GF-D8 (cell line): ENCODE measurements around the gene TMEM88.
"Not testable (repeated sequence)": the region's sequence is repeated elsewhere in the genome, so short reads cannot be mapped to it uniquely, and the experiment has no call there.

ENCODE experiments used
- DNase-seq: peaks from one replicate; lab custom pipeline; 2025; lab: John Stamatoyannopoulos, UW

The TMEM88 gene

GRCh38 chr17:7856011-7856810, 1.3 kb downstream of the TMEM88 start:
- peak; percentile 75 for DNase-seq

- peak; percentile 87 for DNase-seq
Observed at GRCh38 chr17:7856811-7857712, 2.2 kb downstream of the TMEM88 start, which contains the start of gene NAA38. NAA38 (minus strand) TSS chr17:7857559; CDS start chr17:7857463, 96 bp downstream.

DNA sequence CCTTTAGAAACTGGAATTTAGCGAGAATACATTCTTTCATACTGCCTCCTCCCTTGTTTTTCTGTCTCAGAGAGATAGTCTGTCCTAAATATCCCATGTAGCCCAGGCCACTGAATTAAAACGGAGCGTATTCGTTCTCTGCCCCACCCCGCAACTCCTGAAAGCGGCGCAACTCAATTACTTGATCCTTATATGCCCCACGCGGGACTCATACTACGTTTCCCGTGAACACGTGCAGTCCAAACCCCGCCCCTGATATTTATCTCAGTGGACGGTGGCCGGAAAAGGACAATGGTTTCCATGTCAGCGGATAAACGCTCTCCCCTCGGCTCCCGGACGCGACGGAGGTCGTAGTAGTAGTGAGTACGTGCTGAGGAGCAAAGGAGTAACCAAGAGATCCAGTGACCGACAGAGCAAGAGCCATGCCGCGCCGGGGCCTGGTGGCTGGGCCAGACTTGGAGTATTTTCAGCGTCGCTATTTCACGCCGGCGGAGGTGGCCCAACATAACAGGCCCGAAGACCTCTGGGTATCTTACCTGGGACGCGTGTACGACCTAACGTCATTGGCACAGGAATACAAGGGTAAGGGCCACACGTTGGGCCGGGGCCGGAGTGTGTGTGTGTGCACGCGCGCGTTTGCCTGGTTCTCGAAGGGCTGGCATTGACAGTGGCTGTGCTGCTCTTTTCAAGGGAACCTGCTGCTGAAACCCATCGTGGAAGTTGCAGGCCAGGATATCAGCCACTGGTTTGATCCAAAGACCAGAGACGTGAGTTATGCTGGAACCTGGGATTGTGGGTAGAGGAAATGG, 3.1 kb downstream of the TMEM88 start, which contains the start of gene CYB5D1:
TSS of gene CYB5D1 (plus strand) at position 291 of the 809 bp plus-strand sequence. CDS start at position 423, 132 bp downstream.
- peak; percentile 61 for DNase-seq

DNA sequence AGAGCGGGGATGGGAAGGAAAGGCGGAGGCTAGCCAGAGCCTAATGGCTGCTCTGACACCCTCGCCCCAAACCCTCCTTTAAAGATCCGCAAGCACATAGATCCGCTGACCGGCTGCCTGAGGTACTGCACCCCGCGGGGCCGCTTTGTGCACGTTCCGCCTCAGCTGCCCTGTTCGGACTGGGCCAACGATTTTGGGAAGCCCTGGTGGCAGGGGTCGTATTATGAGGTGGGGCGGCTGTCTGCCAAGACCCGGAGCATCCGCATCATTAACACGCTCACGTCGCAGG, 3.6 kb downstream of the TMEM88 start:
- no peak for DNase-seq

DNA sequence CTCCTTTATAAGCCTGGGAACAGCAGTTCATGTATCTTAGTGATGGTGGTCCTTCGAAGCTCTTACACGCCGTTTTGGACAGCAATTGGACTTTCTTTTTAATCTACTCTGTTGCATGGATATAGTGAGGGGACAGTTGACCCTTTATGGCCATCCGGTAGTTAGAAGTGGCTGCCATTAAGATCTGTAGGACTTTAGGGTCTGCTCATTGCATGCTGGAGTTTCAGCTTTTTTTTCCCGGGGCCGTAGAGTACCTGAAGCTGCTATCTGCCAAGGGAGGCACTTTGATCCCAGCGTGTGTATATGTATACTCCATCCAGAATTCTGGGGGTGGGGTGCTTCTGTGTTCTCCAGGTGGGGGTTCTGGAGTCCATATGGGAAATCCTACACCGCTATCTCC, 4.2 kb downstream of the TMEM88 start:
- DNase-seq, result no peak

- DNase-seq, result no peak
Observed at GRCh38 chr17:7862692-7863437, 8.0 kb downstream of the TMEM88 start.

- not testable (repeated sequence) for DNase-seq
Observed at GRCh38 chr17:7864384-7864783, 9.5 kb downstream of the TMEM88 start.

DNA sequence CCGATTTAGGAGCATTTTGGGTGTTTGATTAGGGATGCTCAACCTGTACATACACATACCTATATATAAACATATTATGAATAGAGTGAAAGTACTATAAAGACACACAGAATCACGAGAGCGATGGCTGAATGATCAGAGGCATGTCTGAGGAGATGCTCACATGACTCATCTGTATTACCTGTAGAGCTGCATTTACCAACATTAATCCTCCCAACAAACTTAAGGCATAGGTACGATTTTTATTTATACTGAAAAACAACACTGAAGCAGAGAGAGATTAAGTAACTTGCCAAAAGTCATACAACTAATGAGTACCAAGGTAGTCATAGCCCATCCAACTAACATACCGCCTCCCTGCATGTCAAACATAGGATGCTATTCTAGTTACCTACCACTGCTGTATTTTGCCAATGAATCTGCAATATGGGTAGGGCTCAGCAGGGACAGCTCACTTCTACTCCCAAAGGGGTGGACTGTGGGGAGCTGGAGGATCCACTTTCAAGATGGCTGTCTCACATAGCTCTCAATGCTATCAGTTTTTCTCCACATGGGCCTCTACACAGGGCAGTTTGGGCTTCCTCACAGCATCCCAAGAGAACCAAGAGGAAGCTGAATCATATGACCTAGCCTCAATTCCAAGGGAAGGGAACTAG, 10.3 kb downstream of the TMEM88 start:
- DNase-seq, result no peak

DNA sequence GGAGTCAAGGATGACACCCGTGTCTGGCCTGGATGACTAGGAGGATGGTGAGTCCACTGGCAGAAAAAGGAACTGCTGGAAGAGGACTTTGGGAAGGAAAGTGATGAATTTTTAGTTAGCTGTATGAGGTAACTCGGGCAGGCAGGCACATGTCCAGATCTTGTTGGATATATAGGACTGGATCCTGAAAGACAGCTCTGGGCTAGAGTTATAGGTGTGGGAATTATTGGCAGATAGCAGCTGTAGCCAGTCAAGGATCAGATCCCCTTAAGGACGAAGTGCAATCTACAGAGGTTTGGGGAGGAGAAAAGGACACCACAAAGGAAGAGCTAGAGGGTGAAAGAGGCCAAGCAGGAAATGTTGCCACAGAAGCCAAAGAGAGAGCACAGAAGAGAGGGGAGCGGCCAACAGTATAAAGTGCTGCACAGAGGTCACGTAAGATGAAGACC, 13.0 kb downstream of the TMEM88 start:
- peak; percentile 62 for DNase-seq

DNA sequence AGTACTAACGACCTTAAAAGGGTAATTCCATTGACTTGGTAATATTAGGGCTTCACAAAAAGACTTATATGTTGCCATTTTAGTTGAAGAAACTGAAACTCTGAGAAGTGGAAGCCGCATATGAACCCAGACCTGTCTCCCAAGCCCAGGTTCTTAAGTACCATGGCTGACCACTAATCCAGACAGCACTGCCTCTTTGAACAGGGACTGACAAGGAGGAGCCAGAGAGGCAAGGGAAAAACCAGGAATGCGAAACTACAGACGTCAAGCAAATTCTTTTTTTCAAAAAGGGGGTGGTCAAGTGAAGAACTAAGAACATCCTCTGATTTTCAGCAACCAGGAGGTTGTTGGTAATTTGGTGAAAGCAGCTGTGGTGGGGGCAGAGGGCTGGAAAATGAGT, 18.2 kb downstream of the TMEM88 start:
- no peak for DNase-seq

- no peak for DNase-seq
Observed at GRCh38 chr17:7875804-7876370, 21.0 kb downstream of the TMEM88 start.

GRCh38 chr17:7878234-7878633, 23.4 kb downstream of the TMEM88 start:
- no peak for DNase-seq

- no peak for DNase-seq
Observed at GRCh38 chr17:7880076-7880868, 25.4 kb downstream of the TMEM88 start.

DNA sequence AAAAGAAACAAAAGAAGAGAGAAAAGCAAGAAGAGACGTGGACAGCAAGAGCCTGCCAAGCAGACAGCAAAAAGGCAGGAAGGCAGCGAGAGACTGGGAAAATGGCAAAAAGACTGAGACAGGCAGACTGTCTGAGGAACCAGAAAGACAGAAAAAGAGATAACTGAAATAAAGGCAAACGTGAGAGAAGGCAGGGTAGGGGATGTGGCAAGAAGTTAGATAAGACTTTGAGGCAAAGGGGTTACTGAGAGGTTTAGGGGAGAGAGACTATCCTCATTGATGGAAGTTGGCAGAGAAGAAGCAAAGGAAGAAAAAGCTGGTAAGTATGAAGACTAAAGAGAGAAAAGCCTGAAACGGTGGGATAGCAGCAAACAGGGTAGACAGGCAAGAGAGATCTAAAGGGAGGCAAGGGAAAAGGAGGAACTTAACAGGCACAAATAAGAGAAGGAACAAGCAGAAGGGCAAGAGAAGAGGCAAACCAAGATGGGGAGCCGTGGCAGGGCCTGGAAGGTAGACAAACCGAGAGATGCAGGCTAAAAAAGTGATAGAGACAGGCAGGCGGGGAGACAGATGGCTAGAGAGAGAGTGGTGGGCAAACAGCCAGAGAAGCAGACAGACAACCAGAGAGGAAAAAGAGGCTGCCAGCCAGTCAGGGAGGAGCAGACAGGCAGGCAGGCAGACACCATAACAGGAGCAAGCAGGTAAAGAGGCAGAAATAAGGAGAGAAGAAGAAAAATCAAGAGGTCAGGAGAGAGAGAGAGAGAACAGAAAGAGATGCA, 26.6 kb downstream of the TMEM88 start:
- no peak for DNase-seq

DNA sequence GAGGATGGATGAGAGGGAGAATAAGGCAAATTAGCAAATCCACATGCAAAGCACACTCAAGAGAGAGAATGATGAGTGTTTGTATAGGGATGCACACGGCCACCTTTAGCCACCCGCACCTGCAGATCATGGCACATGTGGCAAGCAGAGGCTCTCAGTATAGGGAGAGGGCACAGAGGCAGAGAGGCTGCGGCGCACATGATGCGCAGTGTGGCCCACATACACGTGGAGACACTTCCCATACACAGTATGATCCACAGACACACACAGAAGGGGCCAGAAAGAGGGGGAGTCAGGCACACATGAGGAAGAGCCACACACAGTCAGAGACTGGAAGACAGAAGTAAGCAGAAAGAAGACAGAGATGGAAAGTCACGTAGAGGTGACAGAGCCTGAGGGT, 27.2 kb downstream of the TMEM88 start:
- no peak for DNase-seq

- no peak for DNase-seq
Observed at GRCh38 chr17:7882629-7883028, 27.8 kb downstream of the TMEM88 start.

- no peak for DNase-seq
Observed at GRCh38 chr17:7883781-7884386, 29.0 kb downstream of the TMEM88 start.

DNA sequence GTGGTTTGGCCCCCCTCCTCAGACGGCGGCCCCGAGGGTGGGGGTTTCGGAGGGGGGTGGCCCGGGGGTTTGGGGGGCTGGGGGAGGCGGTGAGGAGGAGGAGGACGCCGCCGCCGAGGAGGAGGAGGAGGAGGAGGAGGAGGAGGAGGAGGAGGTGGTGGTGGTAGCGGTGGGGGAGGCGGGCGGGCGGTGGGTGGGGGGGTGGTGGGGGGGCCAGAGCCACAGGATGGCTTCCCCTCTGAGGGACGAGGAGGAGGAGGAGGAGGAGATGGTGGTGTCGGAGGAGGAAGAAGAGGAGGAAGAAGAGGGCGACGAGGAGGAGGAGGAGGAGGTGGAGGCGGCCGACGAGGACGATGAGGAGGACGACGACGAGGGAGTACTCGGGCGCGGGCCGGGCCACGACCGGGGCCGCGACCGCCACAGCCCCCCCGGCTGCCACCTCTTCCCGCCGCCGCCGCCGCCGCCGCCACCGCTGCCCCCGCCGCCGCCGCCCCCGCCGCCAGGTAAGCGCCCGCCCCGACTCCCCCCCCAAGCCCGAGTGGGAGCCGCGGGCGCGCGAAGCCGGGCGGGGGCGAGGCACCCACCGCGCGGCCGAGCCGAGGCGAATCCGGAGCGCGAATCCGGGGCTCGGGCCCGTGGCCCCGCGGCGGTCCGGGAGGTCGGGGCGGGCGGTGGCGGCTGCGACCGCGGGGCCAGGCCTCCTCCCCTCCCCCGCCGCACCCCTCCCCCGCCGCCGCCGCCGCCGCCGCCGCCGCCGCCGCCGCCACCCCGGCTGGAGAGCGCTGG, 29.9 kb downstream of the TMEM88 start:
- no peak for DNase-seq
